Heart left ventricle (tissue), 16 donors: ENCODE measurements around the gene KIAA1586. TPM values are rescaled to one million over a fixed set of nuclear protein-coding genes. Genes with fewer than 3 reads are reported as not detected.
"Not testable (repeated sequence)": the region's sequence is repeated elsewhere in the genome, so short reads cannot be mapped to it uniquely, and the experiment has no call there.

Experiments used
- ATAC-seq, 4 donors: fragments of 200-7000 bp; cut with Tn5 transposase; one replicate each; pipeline ENCODE4 v1.9.1; 2020 to 2022; ENCODE audit warnings: moderate library complexity in 4 of 4, mild to moderate bottlenecking in 3 of 4, moderate number of reproducible peaks in 1 of 4
- DNase-seq, 5 donors: peaks; one replicate each; pipeline ENCODE4 v3.0.0-alpha.2; 2020
- H3K27ac ChIP-seq, 12 donors: fragments of 200-600 bp; sonication (generic) in 4 of 12; one replicate each; pipeline versions ENCODE4 v1.5.0 to v1.8.0; 2016 to 2022; ENCODE audit warnings: mild to moderate bottlenecking in 2 of 12
- H3K27me3 ChIP-seq, 9 donors: fragments of 200-600 bp; sonication (generic) in 2 of 9; one replicate each; pipeline versions ENCODE4 v1.5.1 to v1.8.0; 2016 to 2022; ENCODE audit warnings: mild to moderate bottlenecking in 3 of 9
- H3K36me3 ChIP-seq, 9 donors: fragments of 200-600 bp; sonication (generic) in 2 of 9; one replicate each; pipeline versions ENCODE4 v1.5.0 to v1.8.0; 2018 to 2022; ENCODE audit warnings: mild to moderate bottlenecking in 2 of 9
- H3K4me1 ChIP-seq, 12 donors: fragments of 200-600 bp; sonication (generic) in 4 of 12; one replicate each; pipeline versions ENCODE4 v1.5.0 to v1.8.0; 2016 to 2022; ENCODE audit warnings: mild to moderate bottlenecking in 3 of 12
- H3K4me3 ChIP-seq, 12 donors: fragments of 200-600 bp; sonication (generic) in 4 of 12; one replicate each; pipeline versions ENCODE4 v1.5.0 to v1.8.0; 2017 to 2022; ENCODE audit warnings: mild to moderate bottlenecking in 9 of 12, moderate library complexity in 4 of 12
- H3K9me3 ChIP-seq, 12 donors: fragments of 200-600 bp; sonication (generic) in 4 of 12; one replicate each; pipeline versions ENCODE4 v1.5.0 to v1.8.0; 2016 to 2022; ENCODE audit warnings: mild to moderate bottlenecking in 1 of 12
- POLR2A ChIP-seq, 2 donors: fragments of 450-650 bp; IDR thresholded peaks; one replicate each; pipeline ENCODE4 v1.6.1; 2017; ENCODE audit warnings: antibody characterized with exemption in 2 of 2, mild to moderate bottlenecking in 2 of 2, moderate library complexity in 2 of 2
- whole genome bisulfite sequencing, 4 donors: extraction: QIAGEN DNeasy Blood & Tissue Kit in 2 of 4; methylation state at CpG; one replicate each; pipeline versions ENCODE4 v1.1.5 to v1.1.7; 2013 to 2018; 5-methylcytosine and 5-hydroxymethylcytosine counted together
- intact Hi-C, 10 donors: fragments of 100-400 bp; cut with DNase I; formaldehyde crosslinking; loops; one replicate each; pipeline versions ENCODE4 v1.11.1 to v1.14.2; 2022
- polyA plus RNA-seq, 2 donors: library from polyadenylated mRNA; stranded (reverse); fragments of 200-250 nt; gene quantifications; one replicate each; pipeline ENCODE4 v1.2.3, GENCODE V29; 2013
- total RNA-seq, 9 donors: library from RNA; depleted of rRNA in 2 of 9; stranded (reverse); fragments of >200 nt in 2 of 9; fragmentation: NEBNext Ultra II Directional in 3 of 9; extraction: Animal tissue kit (Norgen Biotek cat#: 25700) in 3 of 9; gene quantifications; one replicate each; pipeline versions ENCODE4 v1.1.0 to v1.2.4, GENCODE V29; 2016 to 2023
- TF ChIP-seq, protein P1 (sequence below), 12 donors: fragments of 200-600 bp; sonication (generic) in 4 of 12; IDR thresholded peaks; one replicate each; pipeline versions ENCODE4 v1.5.0 to v1.8.0; 2018 to 2022; ENCODE audit warnings: antibody characterized with exemption in 12 of 12, mild to moderate bottlenecking in 5 of 12
- donor health status: ischemic (EF 13 %, LVEDD 7.1; RV severe dilation, severe dysfunction).
- donor health status: healthy with polysubstance abuse.
- donor health status: DM: no; HTN: yes; CAD: no.
- donor health status: DM: no; HTN: no; CAD: no.
- donor health status: ischemic (EF 25% LVEDD 6.9; RV normal size, moderate dysfunction).
- donor health status: ischemic (EF 25% LVEDD 5.7; RV mildly dilated, moderate dysfunction).
- donor health status: healthy.
- donor health status: DM: yes; HTN: yes; CAD: no.
- donor health status: ischemic (EF 35%, LVEDD 5.7; RV mildly dilated, moderate dysfunction).
- donor health status: nonischemic (EF 11% LVEDD 7.7; RV severe dilation, severe dysfunction).
- donor health status: DM: yes; HTN: yes; CAD: no.
- donor health status: PGD.
- donor health status: ischemic (EF 29% LVEDD 5.4; RV normal size, mild dysfunction).
- donor health status: nonischemic (EF 23%, LVEDD 6.1; RV moderate dilation, normal function).

KIAA1586 gene
- total and polyA plus RNA-seq, 11 donors: 2.1 to 11.7 (median 6.3) TPM

DNA sequence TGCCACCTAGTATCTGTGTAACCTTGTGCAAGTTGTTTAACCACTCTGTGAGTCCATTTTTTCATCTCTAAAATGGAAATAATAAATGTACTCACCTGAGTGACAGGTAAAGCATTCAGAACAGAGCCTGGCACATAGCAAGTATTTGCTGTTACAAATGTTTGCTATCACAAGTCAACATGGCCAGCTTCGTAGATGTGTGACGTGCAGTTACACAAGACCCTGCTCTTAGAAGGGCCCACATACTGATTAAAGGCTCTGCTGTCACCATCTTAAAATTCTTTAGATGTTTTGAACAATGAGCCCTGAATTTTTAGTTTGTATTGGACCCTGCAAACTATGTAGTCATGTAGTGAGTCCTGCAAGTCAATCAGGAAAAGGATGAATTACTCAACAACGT lies 40.4 kb upstream of the KIAA1586 start:
- no peaks in the 10 kb centered on the region for H3K9me3 ChIP-seq
- H3K27ac ChIP-seq: no peak overlapping the region
- no peaks in the 10 kb centered on the region for H3K27me3 ChIP-seq
- ATAC-seq: no peak
- WGBS, 4 donors: 46 to 57% (median 53%) methylated on average over 3 of the region's 3 CpGs
- H3K4me1 ChIP-seq: no peaks in the 10 kb centered on the region
- no peak for DNase-seq
- H3K4me3 ChIP-seq: no peak overlapping the region
- TF ChIP-seq, protein P1, sequence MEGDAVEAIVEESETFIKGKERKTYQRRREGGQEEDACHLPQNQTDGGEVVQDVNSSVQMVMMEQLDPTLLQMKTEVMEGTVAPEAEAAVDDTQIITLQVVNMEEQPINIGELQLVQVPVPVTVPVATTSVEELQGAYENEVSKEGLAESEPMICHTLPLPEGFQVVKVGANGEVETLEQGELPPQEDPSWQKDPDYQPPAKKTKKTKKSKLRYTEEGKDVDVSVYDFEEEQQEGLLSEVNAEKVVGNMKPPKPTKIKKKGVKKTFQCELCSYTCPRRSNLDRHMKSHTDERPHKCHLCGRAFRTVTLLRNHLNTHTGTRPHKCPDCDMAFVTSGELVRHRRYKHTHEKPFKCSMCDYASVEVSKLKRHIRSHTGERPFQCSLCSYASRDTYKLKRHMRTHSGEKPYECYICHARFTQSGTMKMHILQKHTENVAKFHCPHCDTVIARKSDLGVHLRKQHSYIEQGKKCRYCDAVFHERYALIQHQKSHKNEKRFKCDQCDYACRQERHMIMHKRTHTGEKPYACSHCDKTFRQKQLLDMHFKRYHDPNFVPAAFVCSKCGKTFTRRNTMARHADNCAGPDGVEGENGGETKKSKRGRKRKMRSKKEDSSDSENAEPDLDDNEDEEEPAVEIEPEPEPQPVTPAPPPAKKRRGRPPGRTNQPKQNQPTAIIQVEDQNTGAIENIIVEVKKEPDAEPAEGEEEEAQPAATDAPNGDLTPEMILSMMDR (IDR thresholded peaks at IDR 0.05): no peak
- no peak for TF ChIP-seq POLR2A (IDR thresholded peaks at IDR 0.05)
- H3K36me3 ChIP-seq: no peaks in the 10 kb centered on the region
- intact Hi-C loops: no loop called here

DNA sequence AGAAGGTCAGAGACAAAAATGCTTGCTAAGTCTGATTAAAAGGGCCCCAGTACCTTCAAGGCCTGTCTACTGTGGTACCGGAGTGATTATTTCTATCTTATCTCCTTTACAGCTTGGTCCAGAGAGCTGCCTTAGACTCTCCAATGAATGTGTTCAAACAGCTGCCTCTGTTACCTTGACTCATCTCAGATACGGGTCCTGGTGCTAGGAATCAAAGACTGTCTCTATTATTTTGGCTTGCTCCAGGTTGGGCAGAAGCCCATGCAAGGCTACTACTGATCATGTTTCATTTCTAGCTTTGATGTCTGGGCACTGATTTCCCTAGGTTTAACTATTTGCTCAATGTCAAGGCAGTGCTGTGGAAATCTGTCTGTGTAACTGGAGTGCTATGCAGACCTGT lies 38.4 kb upstream of the KIAA1586 start:
- DNase-seq, H3K27me3 ChIP-seq, H3K9me3 ChIP-seq, H3K4me3 ChIP-seq, H3K27ac ChIP-seq, H3K4me1 ChIP-seq, H3K36me3 ChIP-seq, ATAC-seq, intact Hi-C loops: not testable (repeated sequence)
- 57 to 74% (median 61%) methylated on average over 2 of the region's 2 CpGs for WGBS, 4 donors

DNA sequence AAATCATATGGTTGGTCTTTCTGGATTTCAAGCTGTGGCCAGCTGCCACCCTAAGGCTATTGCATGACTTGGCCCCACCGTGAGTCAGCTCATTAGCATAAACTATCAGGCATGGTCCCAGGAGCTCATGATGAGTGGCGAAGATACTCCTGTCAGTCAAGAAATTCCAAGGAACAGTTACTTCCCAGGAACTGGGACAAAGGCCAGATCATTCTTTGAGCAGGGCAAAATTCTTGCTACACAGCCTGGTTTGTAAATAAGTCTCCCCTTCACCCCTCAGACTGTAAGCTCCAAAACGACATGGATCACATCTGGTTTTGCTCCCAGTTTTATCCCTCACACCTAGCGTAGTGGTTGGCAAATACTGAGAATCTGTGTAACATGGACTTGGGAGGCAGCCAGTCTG lies 33.0 kb upstream of the KIAA1586 start:
- Histone ChIP-seq H3K27me3 (no peaks in the 10 kb centered on the region), H3K36me3 (no peaks in the 10 kb centered on the region), H3K27ac (no peak overlapping the region), H3K9me3 (no peaks in the 10 kb centered on the region), H3K4me1 (no peaks in the 10 kb centered on the region), H3K4me3 (no peak overlapping the region)
- TF ChIP-seq POLR2A (IDR thresholded peaks at IDR 0.05): no peak
- TF ChIP-seq, protein P1 (IDR thresholded peaks at IDR 0.05): no peak
- intact Hi-C loops: no loop called here
- DNase-seq: no peak
- ATAC-seq: no peak
- 31 to 54% (median 42%) methylated on average over 4 of the region's 4 CpGs for WGBS, 4 donors

DNA sequence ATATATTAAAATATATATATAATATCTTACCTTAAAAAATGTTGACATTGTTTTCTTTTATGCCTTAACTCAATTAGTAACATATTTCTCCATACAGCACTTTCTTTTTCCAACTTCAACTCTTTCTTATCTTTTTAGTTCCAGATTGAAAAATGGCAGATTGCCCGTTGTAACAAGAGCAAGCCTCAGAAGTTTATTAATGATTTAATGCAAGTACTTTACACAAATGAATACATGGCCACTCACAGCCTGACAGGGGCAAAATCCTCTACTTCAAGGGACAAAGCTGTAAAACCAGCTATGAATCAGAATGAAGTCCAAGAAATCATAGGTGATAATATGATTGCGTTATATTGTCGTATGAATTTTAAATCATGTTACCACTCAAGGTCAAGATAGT lies 29.4 kb upstream of the KIAA1586 start:
- 77 to 85% (median 78%) methylated on average over 3 of the region's 3 CpGs for WGBS, 4 donors
- H3K4me3 ChIP-seq: no peak overlapping the region
- ATAC-seq (no peak), DNase-seq (no peak)
- TF ChIP-seq, protein P1 (IDR thresholded peaks at IDR 0.05): no peak
- no peak for TF ChIP-seq POLR2A (IDR thresholded peaks at IDR 0.05)
- no peaks in the 10 kb centered on the region for H3K36me3 ChIP-seq
- no peak overlapping the region for H3K27ac ChIP-seq
- no peaks in the 10 kb centered on the region for H3K9me3 ChIP-seq
- H3K4me1 ChIP-seq: no peaks in the 10 kb centered on the region
- H3K27me3 ChIP-seq: no peaks in the 10 kb centered on the region
- intact Hi-C loops: no loop called here

DNA sequence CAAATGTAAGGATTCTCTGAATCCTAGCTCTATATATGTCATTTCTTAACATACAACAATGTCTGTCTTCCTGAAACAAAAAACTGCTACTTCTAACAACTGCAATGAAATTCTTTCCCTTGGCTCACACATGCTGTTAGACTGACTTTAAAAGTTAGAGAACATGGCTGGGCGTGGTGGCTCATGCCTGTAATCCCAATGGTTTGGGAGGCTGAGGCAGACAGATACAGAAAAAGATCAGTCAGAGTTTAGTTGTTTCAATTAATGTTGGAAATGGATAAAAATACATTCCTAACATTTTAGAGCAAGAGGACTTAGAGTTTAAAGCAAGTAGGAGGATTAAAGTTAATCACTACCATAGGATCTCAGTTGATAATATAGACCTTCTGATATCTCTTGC lies 28.7 kb upstream of the KIAA1586 start:
- H3K9me3 ChIP-seq: no peaks in the 10 kb centered on the region
- no peaks in the 10 kb centered on the region for H3K27me3 ChIP-seq
- H3K36me3 ChIP-seq: no peaks in the 10 kb centered on the region
- no peak for ATAC-seq
- intact Hi-C loops: loop anchor here in 1 of 10 donors (2.0 kb wide), 1 partner anchor 113 kb away; no protein-coding TSS in a partner anchor
- TF ChIP-seq, protein P1 (IDR thresholded peaks at IDR 0.05): no peak
- no peak for TF ChIP-seq POLR2A (IDR thresholded peaks at IDR 0.05)
- DNase-seq: no peak
- H3K27ac ChIP-seq: no peak overlapping the region
- 78 to 82% (median 81%) methylated on average over 1 of the region's 1 CpG for WGBS, 4 donors
- no peaks in the 10 kb centered on the region for H3K4me1 ChIP-seq
- H3K4me3 ChIP-seq: no peak overlapping the region
